Uterus (tissue), 4 donors: ENCODE measurements around the gene TRIM3. TPM values are rescaled to one million over a fixed set of nuclear protein-coding genes. Genes with fewer than 3 reads are reported as not detected.
A peak's percentile ranks its signal among the peaks of the same experiment; 100 is the strongest.

Experiments
- DNase-seq, 2 donors: peaks; one replicate each; pipeline ENCODE4 v3.0.0-alpha.2; 2019 to 2020
- H3K27ac ChIP-seq, 2 donors: fragments of 200-600 bp; sonication (generic); 1 replicate in 1 of 2; 2 replicates in 1 of 2; pipeline ENCODE4 v1.5.1; 2016 to 2018
- H3K27me3 ChIP-seq, 2 donors: fragments of 200-600 bp; sonication (generic); one replicate each; pipeline ENCODE4 v1.5.1; 2018 to 2019; ENCODE audit warnings: control low read depth in 1 of 2
- H3K36me3 ChIP-seq, 2 donors: fragments of 200-600 bp; sonication (generic); one replicate each; pipeline ENCODE4 v1.5.1; 2019; ENCODE audit warnings: control low read depth in 1 of 2
- H3K4me1 ChIP-seq, 2 donors: fragments of 200-600 bp; sonication (generic); one replicate each; pipeline ENCODE4 v1.5.1; 2018 to 2019; ENCODE audit warnings: control low read depth in 1 of 2
- H3K4me3 ChIP-seq, 2 donors: fragments of 200-600 bp; sonication (generic); 1 replicate in 1 of 2; 2 replicates in 1 of 2; pipeline ENCODE4 v1.5.1; 2018 to 2019; ENCODE audit warnings: mild to moderate bottlenecking in 1 of 2
- H3K9me3 ChIP-seq, 2 donors: fragments of 200-600 bp; sonication (generic); one replicate each; pipeline ENCODE4 v1.5.1; 2019; ENCODE audit warnings: control low read depth in 1 of 2
- CTCF ChIP-seq, 4 experiments: fragments of 200-600 bp in 2 of 4; fragments of 450-650 bp in 2 of 4; sonication (generic) in 2 of 4; IDR thresholded peaks; one replicate each; pipeline ENCODE4 v1.5.1; 2016 to 2019; ENCODE audit warnings: antibody characterized with exemption in 4 of 4, mild to moderate bottlenecking in 2 of 4, moderate library complexity in 1 of 4
- POLR2A ChIP-seq, 2 donors: fragments of 450-650 bp; IDR thresholded peaks; one replicate each; pipeline ENCODE4 v1.6.1; 2016; ENCODE audit warnings: antibody characterized with exemption in 2 of 2, mild to moderate bottlenecking in 1 of 2, moderate library complexity in 1 of 2
- intact Hi-C: fragments of 100-400 bp; cut with DNase I; formaldehyde crosslinking; loops from one replicate; pipeline ENCODE4 v1.15.1; 2023; ENCODE audit warnings: low total_unique reads
- total RNA-seq, 4 donors: library from RNA; depleted of rRNA in 3 of 4; stranded (reverse); fragments of >200 nt in 3 of 4; gene quantifications; one replicate each; pipeline versions ENCODE4 v1.1.0 to v1.2.4, GENCODE V29; 2014 to 2023
- donor health status: DM: yes; HTN: yes; CAD: no.

The TRIM3 gene
- total RNA-seq, 4 donors from 2014 or later, result 9.5 to 42.4 (median 29.6) TPM

- intact Hi-C loops, result no loop called here
- peak in 1 of 2 donors; percentile 46 for DNase-seq
- Histone ChIP-seq H3K9me3 (no peaks in the 10 kb centered on the region), H3K4me1 (no peaks in the 10 kb centered on the region), H3K4me3 (peak within 1 kb of the TSS in 1 of 2 donors; percentile 28), H3K27me3 (no peaks in the 10 kb centered on the region), H3K27ac (no peak within 1 kb of the TSS), H3K36me3 (no peaks in the 10 kb centered on the region)
- TF ChIP-seq CTCF (IDR thresholded peaks at IDR 0.05) (no peak), POLR2A (IDR thresholded peaks at IDR 0.05) (no peak)
Measured at GRCh38 chr11:6497069-6497839, 23.5 kb upstream of the TRIM3 start, which contains the start of gene DNHD1. DNHD1 (plus strand) TSS chr11:6497280; CDS start chr11:6498216, 936 bp downstream.

- H3K4me1 ChIP-seq, result no peaks in the 10 kb centered on the region
- no peaks in the 10 kb centered on the region for H3K36me3 ChIP-seq
- H3K27ac ChIP-seq, result no peak overlapping the region
- H3K27me3 ChIP-seq, result no peaks in the 10 kb centered on the region
- no peaks in the 10 kb centered on the region for H3K9me3 ChIP-seq
- DNase-seq, result no peak
- no peak overlapping the region for H3K4me3 ChIP-seq
- intact Hi-C loops, result no loop called here
- TF ChIP-seq POLR2A (IDR thresholded peaks at IDR 0.05) (no peak), CTCF (IDR thresholded peaks at IDR 0.05) (no peak)
Measured at GRCh38 chr11:6489306-6489705, 15.6 kb upstream of the TRIM3 start.

- H3K4me3 ChIP-seq, result no peak overlapping the region
- H3K27me3 ChIP-seq, result no peaks in the 10 kb centered on the region
- no peak for TF ChIP-seq POLR2A (IDR thresholded peaks at IDR 0.05)
- no peak for TF ChIP-seq CTCF (IDR thresholded peaks at IDR 0.05)
- no peaks in the 10 kb centered on the region for H3K36me3 ChIP-seq
- no peak for DNase-seq
- intact Hi-C loops, result no loop called here
- no peaks in the 10 kb centered on the region for H3K9me3 ChIP-seq
- no peak overlapping the region for H3K27ac ChIP-seq
- no peaks in the 10 kb centered on the region for H3K4me1 ChIP-seq
Measured at GRCh38 chr11:6488821-6489220, 15.1 kb upstream of the TRIM3 start.

- Histone ChIP-seq H3K4me3 (no peak overlapping the region), H3K27ac (no peak overlapping the region), H3K36me3 (no peaks in the 10 kb centered on the region), H3K9me3 (no peaks in the 10 kb centered on the region), H3K27me3 (no peaks in the 10 kb centered on the region), H3K4me1 (no peaks in the 10 kb centered on the region)
- intact Hi-C loops, result no loop called here
- TF ChIP-seq POLR2A (IDR thresholded peaks at IDR 0.05) (no peak), CTCF (IDR thresholded peaks at IDR 0.05) (no peak)
- DNase-seq, result no peak
Measured at GRCh38 chr11:6488342-6488741, 14.6 kb upstream of the TRIM3 start.

- Histone ChIP-seq H3K27me3 (no peaks in the 10 kb centered on the region), H3K27ac (no peak overlapping the region), H3K4me3 (no peak overlapping the region), H3K36me3 (no peaks in the 10 kb centered on the region), H3K9me3 (no peaks in the 10 kb centered on the region), H3K4me1 (peaks cover 0 to 6% of the 10 kb centered on the region in 2 donors)
- no peak for DNase-seq
- TF ChIP-seq CTCF (IDR thresholded peaks at IDR 0.05) (no peak), POLR2A (IDR thresholded peaks at IDR 0.05) (no peak)
- intact Hi-C loops, result no loop called here
Measured at GRCh38 chr11:6486938-6487337, 13.2 kb upstream of the TRIM3 start.
